ENCODE results near the gene PTPRM. TPM values are rescaled to one million over a fixed set of nuclear protein-coding genes. Genes with fewer than 3 reads are reported as not detected.

The PTPRM gene
- polyA plus RNA-seq, 3 donors = 0.04 to 2.1 (median 0.66) TPM

DNA sequence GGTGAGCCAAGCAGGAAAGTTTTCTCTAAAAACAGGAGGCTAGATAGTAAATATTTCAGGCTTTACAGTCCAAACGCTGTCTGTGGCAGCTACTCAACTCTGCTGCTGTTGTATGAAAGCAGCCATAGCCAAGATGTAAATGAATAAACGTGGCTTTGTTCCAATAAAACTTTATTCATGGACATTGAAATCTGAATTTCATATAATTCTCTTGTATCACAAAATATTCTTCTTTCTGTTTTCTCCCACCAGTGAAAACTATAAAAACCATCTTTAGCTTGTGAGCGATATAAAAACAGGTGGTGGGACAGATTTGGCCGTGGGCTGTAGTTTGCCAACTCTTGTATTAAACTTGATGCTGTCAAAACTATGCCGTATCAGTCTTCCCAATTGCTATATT is 333.0 kb downstream of the PTPRM start:
- Histone ChIP-seq H3K9me3 (replicated peaks in 1 of 2; ENCODE audit: control insufficient read depth in 1 of 2, insufficient read depth in 1 of 2, low read length in 2 of 2) (no peaks in the 10 kb centered on the region), H3K79me2 (ENCODE audit: insufficient read depth, low read length) (no peaks in the 10 kb centered on the region), H3K4me2 (replicated peaks; ENCODE audit: extremely low read depth, low read length, poor library complexity, severe bottlenecking) (no peak overlapping the region), H3K27me3 (ENCODE audit: control insufficient read depth in 2 of 2, insufficient read depth in 2 of 2, low read length in 2 of 2) (no peaks in the 10 kb centered on the region), H3K27ac (ENCODE audit: low read depth in 1 of 2, low read length in 2 of 2) (no peak overlapping the region), H2AFZ (ENCODE audit: insufficient read depth, low read depth, low read length, poor library complexity, severe bottlenecking) (no peak overlapping the region), H3K9ac (ENCODE audit: insufficient read depth, low read length, poor library complexity, severe bottlenecking) (no peak overlapping the region), H3K36me3 (replicated peaks in 1 of 2; ENCODE audit: control insufficient read depth in 1 of 2, insufficient read depth in 2 of 2, low read length in 2 of 2) (no peaks in the 10 kb centered on the region), H3K4me1 (ENCODE audit: control insufficient read depth in 1 of 2, insufficient read depth in 2 of 2, low read length in 2 of 2) (no peaks in the 10 kb centered on the region), H4K20me1 (ENCODE audit: insufficient read depth, low read length) (no peaks in the 10 kb centered on the region), H3K4me3 (replicated peaks in 1 of 3; ENCODE audit: low read depth in 2 of 3, low read length in 3 of 3) (no peak overlapping the region)
- no peaks in the 10 kb centered on the region for H3K36me3 Mint-ChIP-seq
- intact Hi-C loops (cut with micrococcal nuclease) = no loop called here
- peaks cover 0 to 5% (median 0%) of the 10 kb centered on the region in 7 donors for H3K9me3 Mint-ChIP-seq
- H3K27ac Mint-ChIP-seq = no peak overlapping the region
- H3K27me3 Mint-ChIP-seq (ENCODE audit: low read depth in 3 of 3) = no peaks in the 10 kb centered on the region
- DNase-seq = no peak
- H3K4me1 Mint-ChIP-seq = no peaks in the 10 kb centered on the region
- TF ChIP-seq CTCF (IDR thresholded peaks at IDR 0.05) = no peak
- no peak overlapping the region for H3K4me3 Mint-ChIP-seq
- WGBS (ENCODE audit: insufficient coverage) = 100% methylated on average over 1 of the region's 5 CpGs

- H3K4me1 ChIP-seq (ENCODE audit: control insufficient read depth in 1 of 2, insufficient read depth in 2 of 2, low read length in 2 of 2) = no peaks in the 10 kb centered on the region
- TF ChIP-seq CTCF (IDR thresholded peaks at IDR 0.05) = no peak
- no peak overlapping the region for H3K9ac ChIP-seq (ENCODE audit: insufficient read depth, low read length, poor library complexity, severe bottlenecking)
- Mint-ChIP-seq H3K27me3 (ENCODE audit: low read depth in 3 of 3) (no peaks in the 10 kb centered on the region), H3K4me1 (no peaks in the 10 kb centered on the region), H3K4me3 (no peak overlapping the region), H3K36me3 (no peaks in the 10 kb centered on the region), H3K27ac (no peak overlapping the region), H3K9me3 (peaks cover 0 to 8% (median 0%) of the 10 kb centered on the region in 7 donors)
- H3K79me2 ChIP-seq (ENCODE audit: insufficient read depth, low read length) = no peaks in the 10 kb centered on the region
- H3K9me3 ChIP-seq (replicated peaks in 1 of 2; ENCODE audit: control insufficient read depth in 1 of 2, insufficient read depth in 1 of 2, low read length in 2 of 2) = no peaks in the 10 kb centered on the region
- intact Hi-C loops (cut with micrococcal nuclease) = no loop called here
- no peaks in the 10 kb centered on the region for H4K20me1 ChIP-seq (ENCODE audit: insufficient read depth, low read length)
- no peak overlapping the region for H2AFZ ChIP-seq (ENCODE audit: insufficient read depth, low read depth, low read length, poor library complexity, severe bottlenecking)
- no peaks in the 10 kb centered on the region for H3K27me3 ChIP-seq (ENCODE audit: control insufficient read depth in 2 of 2, insufficient read depth in 2 of 2, low read length in 2 of 2)
- WGBS (ENCODE audit: insufficient coverage) = no CpG with 5 or more reads among the region's 1 CpG
- H3K36me3 ChIP-seq (replicated peaks in 1 of 2; ENCODE audit: control insufficient read depth in 1 of 2, insufficient read depth in 2 of 2, low read length in 2 of 2) = no peaks in the 10 kb centered on the region
- no peak for DNase-seq
- H3K27ac ChIP-seq (ENCODE audit: low read depth in 1 of 2, low read length in 2 of 2) = no peak overlapping the region
- no peak overlapping the region for H3K4me3 ChIP-seq (replicated peaks in 1 of 3; ENCODE audit: low read depth in 2 of 3, low read length in 3 of 3)
- no peak overlapping the region for H3K4me2 ChIP-seq (replicated peaks; ENCODE audit: extremely low read depth, low read length, poor library complexity, severe bottlenecking)
Observed at GRCh38 chr18:7901657-7902056, 334.5 kb downstream of the PTPRM start.
